A549 (cell line): ENCODE results near the gene CINP.

Source experiments
- RFX5 ChIP-seq: fragments of 450-650 bp; IDR thresholded peaks from 2 replicates; pipeline ENCODE4 v1.7.1; 2014; ENCODE audit warnings: antibody characterized with exemption, mild to moderate bottlenecking, moderate library complexity
- SMC3 ChIP-seq: fragments of >200 bp; sonication (Bioruptor Twin); formaldehyde crosslinking; IDR thresholded peaks from 3 replicates; pipeline ENCODE4 v1.6.1; 2018; ENCODE audit warnings: inconsistent platforms

DNA sequence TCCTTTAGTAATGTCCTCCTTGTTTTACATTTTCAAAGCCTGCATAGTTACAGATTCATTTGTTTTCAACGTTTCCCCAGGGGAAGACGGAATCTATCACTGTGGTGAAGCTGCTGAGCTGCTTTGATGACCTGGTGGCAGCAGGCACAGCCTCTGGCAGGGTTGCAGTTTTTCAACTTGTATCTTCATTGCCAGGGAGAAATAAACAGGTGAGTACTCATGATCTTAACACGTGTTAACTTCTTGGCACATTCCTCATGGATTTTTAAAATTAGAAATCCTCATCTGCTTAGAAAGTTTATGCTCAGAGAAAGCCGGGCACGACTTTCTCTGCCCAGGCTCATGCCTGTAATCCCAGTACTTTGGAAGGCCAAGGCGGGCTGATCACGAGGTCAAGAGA lies 44.6 kb upstream of the CINP start:
- TF ChIP-seq SMC3 (no peak), RFX5 (no peak)
